DMS153 treated with DMSO at 0.1 percent for 48 hours (cell line): ENCODE data around the gene LRRC4.

Experiments used
- DNase-seq: peaks from one replicate; lab custom pipeline; 2025; ENCODE audit not compliant: unreplicated experiment; lab: John Stamatoyannopoulos, UW

Gene LRRC4

DNA sequence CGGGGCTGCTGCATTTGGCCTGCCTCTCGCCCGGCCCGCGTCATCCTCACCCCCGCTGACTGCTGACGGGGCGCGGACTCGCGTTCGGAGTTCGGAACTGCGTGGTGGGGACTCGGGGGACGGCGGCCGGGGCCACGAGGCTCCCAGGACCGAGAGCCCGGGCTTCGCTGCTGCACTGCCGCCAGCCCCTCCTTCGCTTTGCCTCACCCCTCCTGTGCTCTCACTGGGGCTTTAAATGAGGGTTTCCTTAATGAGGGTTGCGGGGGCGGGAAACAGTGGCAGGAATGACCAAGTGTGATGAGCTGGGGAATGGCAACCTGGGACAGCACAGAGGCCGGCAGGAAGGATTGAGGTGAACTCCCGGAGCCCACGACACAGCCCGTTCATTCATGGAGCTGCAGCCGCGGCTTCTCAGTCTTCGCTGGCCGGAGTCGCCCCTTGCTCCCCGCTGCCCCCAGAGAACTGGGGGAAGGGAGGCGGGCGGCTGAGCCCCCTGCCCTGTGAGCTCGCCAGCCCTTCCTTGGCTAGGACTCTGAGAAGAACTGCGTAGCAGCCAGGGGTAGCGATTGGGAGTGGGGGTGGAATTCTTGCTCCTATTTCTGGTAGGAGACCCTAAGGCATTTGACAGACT is 1.5 kb upstream of the LRRC4 start:
- DNase-seq = no peak

GRCh38 chr7:128031901-128032604 is 816 bp upstream of the LRRC4 start:
- DNase-seq = peak; percentile 22

- no peak for DNase-seq
These were observed 979 bp downstream of the LRRC4 start for GRCh38 chr7:128030263-128030653.

- DNase-seq = no peak
These were observed 1.7 kb downstream of the LRRC4 start for GRCh38 chr7:128029405-128029995.

DNA sequence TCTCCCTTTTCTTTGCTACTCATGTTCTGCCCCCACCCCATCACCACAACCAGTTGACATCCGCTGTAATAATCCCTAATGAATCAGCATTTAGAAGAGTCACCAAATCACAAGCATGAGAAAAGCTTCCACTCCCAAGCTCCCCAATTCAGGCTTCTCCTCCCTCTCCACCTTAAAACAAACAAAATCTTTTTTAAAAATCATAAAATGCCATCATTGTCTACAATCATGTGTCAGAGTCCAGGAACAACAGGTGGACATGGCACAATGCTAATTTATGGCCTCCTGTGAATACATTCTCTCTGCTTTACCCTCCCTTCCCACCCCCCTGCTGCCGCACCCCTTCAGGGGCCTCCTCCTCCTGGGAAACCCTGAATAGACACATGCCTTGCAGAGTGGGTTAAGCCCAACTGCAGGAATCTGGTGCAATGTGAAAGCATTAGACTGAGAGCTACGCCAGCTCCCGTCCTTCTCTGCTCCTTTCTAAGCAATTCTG is 3.7 kb downstream of the LRRC4 start:
- DNase-seq = no peak

GRCh38 chr7:128026551-128026950 is 4.7 kb downstream of the LRRC4 start:
- no peak for DNase-seq

DNA sequence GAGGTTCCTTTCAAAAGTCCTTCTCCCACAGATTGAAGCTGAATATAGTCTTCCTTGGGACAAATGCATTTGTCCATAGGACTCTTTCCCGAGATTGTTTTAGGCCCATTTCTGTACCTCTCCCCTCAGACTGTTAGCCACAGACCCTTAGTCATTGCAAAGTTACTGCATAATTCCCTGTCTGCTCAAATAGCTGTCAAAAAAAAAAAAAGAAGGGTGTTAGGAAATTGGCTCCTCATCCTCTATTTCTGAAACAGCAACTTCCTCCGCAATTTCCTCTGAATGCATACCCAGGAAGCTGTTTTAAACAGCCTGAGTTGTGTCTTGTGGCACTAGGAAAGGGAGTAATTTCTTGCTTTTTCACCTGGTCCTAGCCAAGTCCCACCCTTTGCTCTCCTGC is 5.4 kb downstream of the LRRC4 start:
- no peak for DNase-seq

- no peak for DNase-seq
These were observed 5.9 kb downstream of the LRRC4 start for GRCh38 chr7:128025380-128025779.

- no peak for DNase-seq
These were observed 7.1 kb downstream of the LRRC4 start for GRCh38 chr7:128024151-128024550.

- no peak for DNase-seq
These were observed 8.4 kb downstream of the LRRC4 start for GRCh38 chr7:128022631-128023532.

DNA sequence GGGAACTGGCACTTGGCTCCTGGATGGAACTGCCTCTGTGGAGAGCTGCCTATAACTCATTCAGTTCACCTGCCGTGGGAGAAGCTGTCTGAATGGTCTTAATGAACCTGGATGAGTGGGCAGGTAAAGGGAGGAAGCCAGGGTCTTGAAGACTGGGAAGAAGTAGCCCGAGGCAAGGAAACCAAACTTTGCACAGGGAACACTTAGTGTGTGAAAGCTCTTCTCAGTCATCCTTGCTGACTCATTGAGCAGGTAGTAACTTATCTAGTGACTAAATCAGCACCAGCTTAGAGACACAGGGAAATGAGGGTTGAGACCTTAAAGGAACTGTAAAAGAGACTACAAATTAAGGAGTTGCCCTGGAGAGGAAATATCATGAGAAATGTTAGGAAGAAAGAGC is 9.9 kb downstream of the LRRC4 start:
- no peak for DNase-seq

DNA sequence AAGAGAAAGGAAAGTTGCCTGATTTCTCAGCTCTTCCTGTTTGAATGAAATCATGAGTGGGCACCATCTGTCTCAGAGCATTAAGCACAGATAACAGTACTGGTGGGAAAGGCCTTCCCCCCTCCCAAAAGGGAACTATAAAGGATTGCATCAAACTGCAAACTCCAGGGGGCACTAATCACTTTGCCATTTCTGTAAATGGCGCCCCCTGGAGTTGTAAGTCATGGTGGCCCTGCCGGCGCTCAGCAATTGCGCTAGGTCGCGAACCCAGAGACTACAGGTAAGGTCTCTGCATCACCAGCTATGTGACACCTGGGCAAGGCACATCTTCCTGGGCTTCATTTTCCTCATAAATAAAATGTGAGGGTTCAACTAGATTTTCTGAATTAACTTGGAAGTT is 11.1 kb downstream of the LRRC4 start:
- no peak for DNase-seq

- DNase-seq = no peak
These were observed 11.9 kb downstream of the LRRC4 start for GRCh38 chr7:128019288-128019687.

DNA sequence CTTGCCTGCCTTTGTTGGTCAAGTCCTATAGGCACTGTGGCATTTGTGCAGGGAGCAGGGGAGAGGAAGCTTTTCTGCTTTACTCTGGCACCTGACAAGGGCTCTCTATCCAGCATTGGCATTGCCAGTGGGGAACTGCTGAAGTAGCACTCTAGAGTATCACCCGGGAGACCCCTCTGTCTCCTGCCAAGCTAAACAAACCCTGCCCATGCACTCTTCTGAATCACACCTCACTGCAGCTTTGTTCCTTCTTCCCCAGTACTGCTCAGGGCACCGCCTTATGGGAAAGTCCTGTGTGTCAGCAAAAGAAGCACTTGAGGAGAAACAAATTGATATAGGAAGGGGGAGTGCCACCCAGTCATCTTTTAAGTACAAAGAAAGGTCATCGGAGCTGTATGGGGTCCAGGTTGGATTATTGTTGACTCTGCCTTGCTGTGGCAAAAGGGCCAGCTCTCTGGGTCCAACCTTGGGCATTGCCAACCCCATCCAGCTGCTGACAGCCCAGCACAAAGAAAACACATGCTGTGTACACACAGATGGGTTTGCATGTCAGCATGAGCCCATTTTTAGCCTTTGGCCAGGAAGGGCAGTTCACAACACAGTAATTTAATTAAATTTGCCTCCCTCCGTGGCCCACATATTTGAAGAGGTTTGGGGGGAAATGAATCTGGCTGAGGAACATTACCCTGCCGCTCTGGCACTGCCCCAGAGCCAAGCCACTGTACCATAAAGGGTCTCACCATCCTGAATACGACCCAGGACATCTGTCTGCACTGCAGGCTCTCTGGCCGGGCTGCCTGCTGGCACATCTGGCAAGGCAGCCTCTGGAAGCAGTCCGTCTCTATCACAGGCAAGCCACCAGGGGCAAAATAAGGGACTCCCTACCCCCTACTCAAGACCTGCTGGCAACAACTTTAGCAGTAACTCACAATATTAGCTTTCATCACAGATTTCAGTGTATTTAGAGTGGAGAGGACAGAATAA is 13.1 kb downstream of the LRRC4 start:
- DNase-seq = peak; percentile 52

DNA sequence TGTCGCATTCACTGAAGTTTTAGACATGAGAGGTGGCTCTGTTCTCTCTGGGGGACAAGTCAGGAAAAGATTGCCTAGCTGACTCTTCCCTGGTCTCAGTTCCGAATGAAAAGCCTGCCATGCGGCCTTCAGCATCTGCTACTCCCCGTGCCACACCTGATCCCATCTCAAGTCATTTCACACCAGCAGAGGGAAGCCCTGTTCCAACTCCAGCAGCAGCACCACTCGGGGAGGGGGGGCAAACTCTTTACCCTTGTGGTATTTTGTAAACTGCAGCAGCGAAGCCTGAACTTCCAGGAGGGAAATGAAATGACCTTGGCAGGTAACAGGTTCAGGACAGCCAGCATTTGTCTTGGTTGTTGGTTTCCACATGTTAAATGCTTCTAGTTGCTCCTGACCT is 13.8 kb downstream of the LRRC4 start:
- no peak for DNase-seq

DNA sequence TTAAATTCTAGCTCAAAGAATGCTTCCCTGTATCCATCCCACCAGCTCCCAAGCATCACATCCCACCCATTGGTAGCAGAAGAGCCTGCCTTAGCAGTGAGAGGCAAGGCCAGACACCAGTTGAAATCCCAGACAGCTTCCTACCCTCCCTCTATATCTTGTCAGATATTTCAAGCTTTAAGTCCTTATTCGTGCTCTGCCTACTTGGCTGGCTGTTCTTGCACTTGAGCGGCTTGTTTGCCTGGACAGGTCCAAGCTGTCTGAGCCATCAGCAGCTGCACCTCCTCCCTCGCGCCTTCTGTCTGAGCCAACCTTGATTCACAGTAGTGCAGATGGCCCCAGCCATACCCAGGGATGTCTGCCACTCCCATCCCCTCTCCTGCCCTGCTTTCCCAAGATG is 16.4 kb downstream of the LRRC4 start:
- DNase-seq = no peak

DNA sequence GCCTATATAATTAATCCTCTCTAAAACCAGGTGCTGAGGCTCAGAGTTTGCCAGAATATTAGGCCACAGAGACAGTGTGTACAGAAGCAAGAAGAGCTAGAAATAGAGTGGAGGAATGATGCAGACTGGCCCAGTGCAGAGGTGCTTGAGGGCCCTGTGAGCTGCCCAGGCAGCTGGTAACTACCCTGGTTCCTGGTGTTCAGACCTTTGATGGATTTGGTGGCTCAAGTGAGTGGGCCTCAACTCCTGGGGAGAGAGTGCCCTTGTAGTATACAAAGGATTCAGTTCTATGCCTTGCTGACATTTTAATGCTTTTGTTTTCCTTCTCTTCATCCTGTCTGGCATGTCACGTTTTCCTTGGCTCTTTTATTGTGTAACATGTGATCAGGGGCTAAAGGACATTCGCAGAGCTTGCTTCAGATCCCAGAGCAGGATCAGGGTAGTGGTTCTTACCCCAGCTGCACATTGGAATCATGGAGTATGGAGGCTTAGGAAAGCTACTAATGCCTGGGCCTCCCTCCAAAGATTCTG is 20.0 kb downstream of the LRRC4 start:
- no peak for DNase-seq

DNA sequence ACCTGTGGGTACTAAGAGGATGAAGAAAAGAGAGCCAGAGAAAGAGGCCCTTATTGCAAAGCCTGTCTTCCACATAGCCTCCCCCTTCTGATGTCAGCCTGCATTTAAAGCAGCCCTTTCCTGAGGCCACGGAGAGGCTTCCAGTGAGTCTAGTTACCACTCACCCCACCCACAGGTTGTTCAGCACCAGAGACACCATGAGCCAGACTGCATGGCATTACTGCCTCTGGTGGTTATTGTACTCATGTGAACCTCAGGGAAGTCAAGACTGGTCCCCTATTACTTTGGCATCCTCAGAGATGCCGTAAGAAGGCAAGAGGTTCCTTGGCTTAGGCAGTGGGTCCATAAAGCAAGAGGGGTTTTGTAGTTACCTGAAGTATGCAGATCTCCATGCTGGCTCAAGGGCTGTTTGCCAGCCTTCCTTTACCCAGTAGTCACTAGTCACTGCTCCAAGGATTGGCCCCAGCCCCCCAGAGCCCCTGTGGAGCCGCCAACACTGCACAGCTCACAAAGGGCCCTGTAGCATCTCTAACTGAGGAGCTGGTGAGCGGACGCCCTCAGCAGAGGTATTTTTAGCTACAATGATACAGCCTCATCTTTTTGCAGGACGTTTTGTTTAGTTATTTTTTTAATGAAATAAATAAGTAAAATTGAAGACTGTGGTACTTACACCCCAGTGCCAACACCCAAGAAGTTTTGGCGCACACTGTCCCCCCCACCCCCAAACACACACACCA is 20.7 kb downstream of the LRRC4 start:
- DNase-seq = no peak

- no peak for DNase-seq
These were observed 22.5 kb downstream of the LRRC4 start for GRCh38 chr7:128008744-128009143.
